OCI-M1 (cell line): Measurements from ENCODE around the gene SNW1.
A peak's percentile ranks its signal among the peaks of the same experiment; 100 is the strongest.
"Not testable (repeated sequence)": the region's sequence is repeated elsewhere in the genome, so short reads cannot be mapped to it uniquely, and the experiment has no call there.

Experiments used
- DNase-seq: peaks from one replicate; lab custom pipeline; 2025; lab: John Stamatoyannopoulos, UW

SNW1 gene

GRCh38 chr14:77752266-77752665 lies 8.7 kb downstream of the SNW1 start:
- no peak for DNase-seq

- not testable (repeated sequence) for DNase-seq
Measured at GRCh38 chr14:77747425-77747824, 13.5 kb downstream of the SNW1 start.

GRCh38 chr14:77746064-77746702 lies 14.8 kb downstream of the SNW1 start:
- DNase-seq = no peak

- DNase-seq = no peak
Measured at GRCh38 chr14:77741438-77741837, 19.5 kb downstream of the SNW1 start.

- no peak for DNase-seq
Measured at GRCh38 chr14:77738559-77739250, 22.3 kb downstream of the SNW1 start.

GRCh38 chr14:77730976-77731497 lies 29.9 kb downstream of the SNW1 start:
- no peak for DNase-seq

GRCh38 chr14:77722301-77722700 lies 38.7 kb downstream of the SNW1 start:
- DNase-seq = no peak

- no peak for DNase-seq
Measured at GRCh38 chr14:77721437-77721836, 39.5 kb downstream of the SNW1 start.

- no peak for DNase-seq
Measured at GRCh38 chr14:77717608-77718305, 43.2 kb downstream of the SNW1 start.

- DNase-seq = no peak
Measured at GRCh38 chr14:77714926-77715325, 46.0 kb downstream of the SNW1 start.

- DNase-seq = no peak
Measured at GRCh38 chr14:77710364-77710763, 50.6 kb downstream of the SNW1 start.

- no peak for DNase-seq
Measured at GRCh38 chr14:77709412-77709811, 51.5 kb downstream of the SNW1 start.

- no peak for DNase-seq
Measured at GRCh38 chr14:77708749-77709148, 52.2 kb downstream of the SNW1 start.

GRCh38 chr14:77707724-77708408 lies 53.1 kb downstream of the SNW1 start, which contains the start of the genes ALKBH1 and SLIRP:
ALKBH1 (minus strand) TSS chr14:77708023; CDS start chr14:77708004, 19 bp downstream.
SLIRP (plus strand) TSS chr14:77708103; CDS start chr14:77708112, 9 bp downstream.
- DNase-seq = peak; percentile 90

GRCh38 chr14:77707355-77707723 lies 53.6 kb downstream of the SNW1 start:
- peak; percentile 64 for DNase-seq

GRCh38 chr14:77691259-77691658 lies 69.7 kb downstream of the SNW1 start:
- no peak for DNase-seq

- no peak for DNase-seq
Measured at GRCh38 chr14:77682158-77682553, 78.8 kb downstream of the SNW1 start.

GRCh38 chr14:77681196-77682157 lies 79.5 kb downstream of the SNW1 start:
- DNase-seq = no peak

GRCh38 chr14:77674931-77675330 lies 86.0 kb downstream of the SNW1 start:
- no peak for DNase-seq

GRCh38 chr14:77673193-77673592 lies 87.8 kb downstream of the SNW1 start:
- no peak for DNase-seq
